Smooth muscle cell (in vitro differentiated cells): ENCODE data around the gene DIS3L2. TPM values are rescaled to one million over a fixed set of nuclear protein-coding genes. Genes with fewer than 3 reads are reported as not detected.

Experiments
- DNase-seq: peaks from one replicate; lab custom pipeline; 2025; ENCODE audit not compliant: unreplicated experiment; lab: John Stamatoyannopoulos, UW
- H2AFZ ChIP-seq: fragments of 200-600 bp; sonication (generic); 2 replicates; pipeline ENCODE4 v1.6.0; 2016; ENCODE audit warnings: antibody characterized with exemption, low read depth, mild to moderate bottlenecking
- H3F3A ChIP-seq: fragments of 200-600 bp; sonication (generic); 2 replicates; pipeline ENCODE4 v1.6.0; 2017; ENCODE audit warnings: antibody characterized with exemption, low read depth
- H3K27ac ChIP-seq: fragments of 200-600 bp; sonication (generic); 2 replicates; pipeline ENCODE4 v1.5.1; 2016; ENCODE audit warnings: low read depth, mild to moderate bottlenecking
- H3K27me3 ChIP-seq: fragments of 200-600 bp; sonication (generic); 2 replicates; pipeline ENCODE4 v1.6.1; 2016; ENCODE audit warnings: low read depth, mild to moderate bottlenecking
- H3K36me3 ChIP-seq: fragments of 200-600 bp; sonication (generic); 2 replicates; pipeline ENCODE4 v1.5.1; 2016; ENCODE audit warnings: low read depth
- H3K4me1 ChIP-seq: fragments of 200-600 bp; sonication (generic); 2 replicates; pipeline ENCODE4 v1.5.1; 2016; ENCODE audit warnings: low read depth
- H3K4me2 ChIP-seq: fragments of 200-600 bp; sonication (generic); 2 replicates; pipeline ENCODE4 v1.6.0; 2016; ENCODE audit warnings: mild to moderate bottlenecking
- H3K4me3 ChIP-seq: fragments of 200-600 bp; sonication (generic); 2 replicates; pipeline ENCODE4 v1.5.1; 2016; ENCODE audit warnings: mild to moderate bottlenecking
- H3K79me2 ChIP-seq: fragments of 200-600 bp; sonication (generic); 2 replicates; pipeline ENCODE4 v1.6.0; 2016; ENCODE audit warnings: low read depth, mild to moderate bottlenecking
- H3K9ac ChIP-seq: fragments of 200-600 bp; sonication (generic); 2 replicates; pipeline ENCODE4 v1.6.0; 2016; ENCODE audit warnings: low read depth
- H3K9me3 ChIP-seq: fragments of 200-600 bp; sonication (generic); replicated peaks from 2 replicates; pipeline ENCODE4 v1.5.1; 2016; ENCODE audit warnings: low read depth
- H4K20me1 ChIP-seq: fragments of 200-600 bp; sonication (generic); 2 replicates; pipeline ENCODE4 v1.6.0; 2016; ENCODE audit warnings: low read depth
- CTCF ChIP-seq: fragments of 200-600 bp; sonication (generic); IDR thresholded peaks from 2 replicates; pipeline ENCODE4 v1.5.1; 2017; ENCODE audit warnings: borderline replicate concordance, mild to moderate bottlenecking, antibody characterized with exemption; ENCODE audit not compliant: insufficient read depth, poor library complexity, severe bottlenecking
- WGBS: methylation state at CpG from one replicate; pipeline ENCODE4 v1.1.7; 2016; ENCODE audit warnings: low lambda C conversion rate; 5-methylcytosine and 5-hydroxymethylcytosine counted together
- polyA plus RNA-seq: library from polyadenylated mRNA; unstranded; fragments of >200 nt; fragmentation: Nextera tagmentation; extraction: Ambion mirVana; gene quantifications from 2 replicates; pipeline ENCODE4 v1.2.1, GENCODE V29; 2016
- total RNA-seq: library from RNA; depleted of rRNA; stranded (reverse); fragments of >200 nt; gene quantifications from 2 replicates; pipeline ENCODE4 v1.2.3, GENCODE V29; 2014

The DIS3L2 gene
- total and polyA plus RNA-seq, 2 experiments from 2014 or later = 11.4 to 25.2 TPM

GRCh38 chr2:232061265-232061664 is 99.8 kb downstream of the DIS3L2 start:
- H3K36me3 ChIP-seq = peaks cover 2% of the 10 kb centered on the region
- no peaks in the 10 kb centered on the region for H3K27me3 ChIP-seq
- no peak overlapping the region for H3K9ac ChIP-seq
- peaks cover 47% of the 10 kb centered on the region for H4K20me1 ChIP-seq
- no peaks in the 10 kb centered on the region for H3F3A ChIP-seq
- no peak for DNase-seq
- H3K9me3 ChIP-seq = no peaks in the 10 kb centered on the region
- no peaks in the 10 kb centered on the region for H3K79me2 ChIP-seq
- H3K4me2 ChIP-seq = no peak overlapping the region
- H3K4me1 ChIP-seq = no peaks in the 10 kb centered on the region
- H3K27ac ChIP-seq = no peak overlapping the region
- no peak overlapping the region for H2AFZ ChIP-seq
- TF ChIP-seq CTCF = no peak
- WGBS = 78% methylated on average over 4 of the region's 4 CpGs
- H3K4me3 ChIP-seq = no peak overlapping the region

GRCh38 chr2:232073026-232073425 is 111.5 kb downstream of the DIS3L2 start:
- Histone ChIP-seq H3F3A (no peaks in the 10 kb centered on the region), H3K4me2 (no peak overlapping the region), H4K20me1 (peaks cover 67% of the 10 kb centered on the region), H3K9me3 (no peaks in the 10 kb centered on the region), H3K36me3 (no peaks in the 10 kb centered on the region), H3K27ac (no peak overlapping the region), H3K4me3 (no peak overlapping the region), H3K79me2 (no peaks in the 10 kb centered on the region), H2AFZ (no peak overlapping the region), H3K9ac (no peak overlapping the region), H3K4me1 (no peaks in the 10 kb centered on the region), H3K27me3 (no peaks in the 10 kb centered on the region)
- no peak for TF ChIP-seq CTCF
- WGBS = 83% methylated on average over 4 of the region's 4 CpGs
- no peak for DNase-seq

- Histone ChIP-seq H3K4me2 (no peak overlapping the region), H2AFZ (no peak overlapping the region), H3K36me3 (no peaks in the 10 kb centered on the region), H4K20me1 (peaks cover 70% of the 10 kb centered on the region), H3K9me3 (no peaks in the 10 kb centered on the region), H3F3A (no peaks in the 10 kb centered on the region), H3K4me1 (no peaks in the 10 kb centered on the region), H3K27me3 (no peaks in the 10 kb centered on the region), H3K9ac (no peak overlapping the region), H3K79me2 (peaks cover 2% of the 10 kb centered on the region), H3K4me3 (no peak overlapping the region), H3K27ac (no peak overlapping the region)
- WGBS = 89% methylated on average over 3 of the region's 3 CpGs
- DNase-seq = no peak
- TF ChIP-seq CTCF = no peak
Measured at GRCh38 chr2:232073699-232074098, 112.2 kb downstream of the DIS3L2 start.

- Histone ChIP-seq H2AFZ (no peak overlapping the region), H3K27me3 (no peaks in the 10 kb centered on the region), H3F3A (no peaks in the 10 kb centered on the region), H3K9ac (no peak overlapping the region), H3K36me3 (no peaks in the 10 kb centered on the region), H3K4me2 (no peak overlapping the region), H3K4me1 (no peaks in the 10 kb centered on the region), H3K4me3 (no peak overlapping the region), H3K9me3 (no peaks in the 10 kb centered on the region), H3K27ac (no peak overlapping the region), H4K20me1 (peaks cover 64% of the 10 kb centered on the region), H3K79me2 (peaks cover 3% of the 10 kb centered on the region)
- TF ChIP-seq CTCF = no peak
- WGBS = 92% methylated on average over 1 of the region's 1 CpG
- DNase-seq = no peak
Measured at GRCh38 chr2:232075080-232075479, 113.6 kb downstream of the DIS3L2 start.
